GDM1 (cell line): Measurements from ENCODE around the gene NRXN3.
A peak's percentile ranks its signal among the peaks of the same experiment; 100 is the strongest.

Experiments used
- DNase-seq: peaks from one replicate; lab custom pipeline; 2025; lab: John Stamatoyannopoulos, UW

Gene NRXN3

GRCh38 chr14:78581229-78581628 is 411.1 kb downstream of the NRXN3 start:
- DNase-seq, result no peak

- DNase-seq, result no peak
Observed at GRCh38 chr14:78586681-78587080, 416.5 kb downstream of the NRXN3 start.

GRCh38 chr14:78588906-78589305 is 418.7 kb downstream of the NRXN3 start:
- no peak for DNase-seq

GRCh38 chr14:78592616-78593219 is 422.5 kb downstream of the NRXN3 start:
- no peak for DNase-seq

- DNase-seq, result no peak
Observed at GRCh38 chr14:78593949-78594348, 423.8 kb downstream of the NRXN3 start.

- DNase-seq, result no peak
Observed at GRCh38 chr14:78595797-78596196, 425.6 kb downstream of the NRXN3 start.

GRCh38 chr14:78598046-78598920 is 428.1 kb downstream of the NRXN3 start:
- peak; percentile 5 for DNase-seq

GRCh38 chr14:78605025-78605762 is 435.0 kb downstream of the NRXN3 start:
- no peak for DNase-seq

GRCh38 chr14:78605897-78606500 is 435.8 kb downstream of the NRXN3 start:
- DNase-seq, result no peak

- DNase-seq, result no peak
Observed at GRCh38 chr14:78608998-78609787, 439.0 kb downstream of the NRXN3 start.

- DNase-seq, result no peak
Observed at GRCh38 chr14:78610994-78611393, 440.8 kb downstream of the NRXN3 start.

- DNase-seq, result no peak
Observed at GRCh38 chr14:78611796-78612571, 441.8 kb downstream of the NRXN3 start.

GRCh38 chr14:78612666-78613065 is 442.5 kb downstream of the NRXN3 start:
- no peak for DNase-seq

GRCh38 chr14:78614593-78614992 is 444.4 kb downstream of the NRXN3 start:
- DNase-seq, result no peak

GRCh38 chr14:78617735-78618134 is 447.6 kb downstream of the NRXN3 start:
- no peak for DNase-seq

GRCh38 chr14:78618368-78618767 is 448.2 kb downstream of the NRXN3 start:
- DNase-seq, result no peak

GRCh38 chr14:78627114-78627513 is 456.9 kb downstream of the NRXN3 start:
- no peak for DNase-seq

GRCh38 chr14:78631551-78631950 is 461.4 kb downstream of the NRXN3 start:
- DNase-seq, result no peak

- no peak for DNase-seq
Observed at GRCh38 chr14:78633752-78634151, 463.6 kb downstream of the NRXN3 start.

- no peak for DNase-seq
Observed at GRCh38 chr14:78637489-78637888, 467.3 kb downstream of the NRXN3 start.
